Measurements from ENCODE around the gene RBX1.
"Not testable (repeated sequence)": the region's sequence is repeated elsewhere in the genome, so short reads cannot be mapped to it uniquely, and the experiment has no call there.

Gene RBX1

DNA sequence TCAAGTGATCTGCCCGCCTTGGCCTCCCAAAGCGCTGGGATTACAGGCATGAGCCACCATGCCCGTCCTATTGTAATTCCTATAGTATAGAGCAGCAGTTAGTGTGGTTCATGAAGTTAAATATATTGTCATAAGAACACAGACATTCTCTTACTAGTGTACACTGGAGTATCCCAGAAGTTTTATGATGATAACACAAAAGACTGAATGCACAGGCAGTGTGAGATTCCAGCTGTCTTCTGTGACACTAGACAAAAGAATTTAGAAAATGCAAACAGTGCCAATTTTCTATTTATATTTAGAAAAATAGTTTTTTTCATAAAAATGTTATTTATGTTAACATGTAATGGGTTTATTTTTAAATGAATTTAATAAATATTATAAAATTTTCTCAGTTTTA is 39.4 kb upstream of the RBX1 start:
- Histone ChIP-seq H3K4me2 (ENCODE audit: low read depth, low read length) (no peak overlapping the region), H3K27me3 (replicated peaks; ENCODE audit: insufficient read depth, low read length) (no peaks in the 10 kb centered on the region), H3K79me2 (ENCODE audit: low read length) (no peaks in the 10 kb centered on the region), H3K9me3 (replicated peaks; ENCODE audit: insufficient read depth, low read length) (no peaks in the 10 kb centered on the region), H3F3A (ENCODE audit: insufficient read depth, low read length) (no peaks in the 10 kb centered on the region), H3K9me2 (replicated peaks; ENCODE audit: insufficient read depth, low read length) (no peaks in the 10 kb centered on the region), H3K9ac (ENCODE audit: low read length) (no peak overlapping the region), H4K20me1 (ENCODE audit: insufficient read depth, low read length) (no peaks in the 10 kb centered on the region), H3K36me3 (replicated peaks; ENCODE audit: insufficient read depth, low read length) (no peaks in the 10 kb centered on the region), H3K4me1 (ENCODE audit: low read length) (no peaks in the 10 kb centered on the region), H2AFZ (ENCODE audit: low read length) (no peak overlapping the region), H3K4me3 (ENCODE audit: low read length) (no peak overlapping the region), H3K27ac (ENCODE audit: low read length) (no peak overlapping the region)
- DNase-seq, result no peak
- TF ChIP-seq EZH2 (optimal IDR thresholded peaks at IDR 0.05; ENCODE audit: low read depth, low read length) (no peak), EZH2phosphoT487 (IDR thresholded peaks at IDR 0.05; ENCODE audit: low read length) (no peak), CTCF (IDR thresholded peaks at IDR 0.05; ENCODE audit: low read length) (no peak)

DNA sequence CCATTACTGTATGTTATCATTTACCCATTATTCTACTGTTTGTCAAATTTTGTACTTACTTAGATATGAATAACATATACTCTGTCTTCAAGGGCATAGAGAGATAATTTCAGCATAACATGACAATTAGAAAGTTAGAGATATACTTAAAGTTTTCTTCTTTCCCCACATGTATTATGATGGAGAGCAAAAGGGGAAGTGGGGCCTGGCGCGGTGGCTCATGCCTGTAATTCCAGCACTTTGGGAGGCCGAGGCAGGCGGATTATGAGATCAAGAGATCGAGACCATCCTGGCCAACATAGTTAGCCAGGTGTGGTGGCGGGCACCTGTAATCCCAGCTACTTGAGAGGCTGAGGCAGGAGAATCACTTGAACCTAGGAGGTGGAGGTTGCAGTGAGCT is 38.2 kb upstream of the RBX1 start:
- H3K9me2 ChIP-seq (replicated peaks; ENCODE audit: insufficient read depth, low read length); DNase-seq; H3K4me1 ChIP-seq (ENCODE audit: low read length); H3K27me3 ChIP-seq (replicated peaks; ENCODE audit: insufficient read depth, low read length); H3K36me3 ChIP-seq (replicated peaks; ENCODE audit: insufficient read depth, low read length); H2AFZ ChIP-seq (ENCODE audit: low read length); H4K20me1 ChIP-seq (ENCODE audit: insufficient read depth, low read length); H3K4me3 ChIP-seq (ENCODE audit: low read length); H3F3A ChIP-seq (ENCODE audit: insufficient read depth, low read length); H3K9ac ChIP-seq (ENCODE audit: low read length); H3K27ac ChIP-seq (ENCODE audit: low read length); H3K4me2 ChIP-seq (ENCODE audit: low read depth, low read length); H3K9me3 ChIP-seq (replicated peaks; ENCODE audit: insufficient read depth, low read length); H3K79me2 ChIP-seq (ENCODE audit: low read length): not testable (repeated sequence)

- no peaks in the 10 kb centered on the region for H3K36me3 ChIP-seq (replicated peaks; ENCODE audit: insufficient read depth, low read length)
- no peaks in the 10 kb centered on the region for H3K9me3 ChIP-seq (replicated peaks; ENCODE audit: insufficient read depth, low read length)
- H3K27me3 ChIP-seq (replicated peaks; ENCODE audit: insufficient read depth, low read length), result no peaks in the 10 kb centered on the region
- no peaks in the 10 kb centered on the region for H4K20me1 ChIP-seq (ENCODE audit: insufficient read depth, low read length)
- H2AFZ ChIP-seq (ENCODE audit: low read length), result no peak overlapping the region
- no peaks in the 10 kb centered on the region for H3K9me2 ChIP-seq (replicated peaks; ENCODE audit: insufficient read depth, low read length)
- no peak overlapping the region for H3K9ac ChIP-seq (ENCODE audit: low read length)
- no peak overlapping the region for H3K27ac ChIP-seq (ENCODE audit: low read length)
- no peaks in the 10 kb centered on the region for H3K79me2 ChIP-seq (ENCODE audit: low read length)
- no peaks in the 10 kb centered on the region for H3K4me1 ChIP-seq (ENCODE audit: low read length)
- H3K4me2 ChIP-seq (ENCODE audit: low read depth, low read length), result no peak overlapping the region
- H3F3A ChIP-seq (ENCODE audit: insufficient read depth, low read length), result no peaks in the 10 kb centered on the region
- no peak for TF ChIP-seq CTCF (IDR thresholded peaks at IDR 0.05; ENCODE audit: low read length)
- TF ChIP-seq EZH2 (optimal IDR thresholded peaks at IDR 0.05; ENCODE audit: low read depth, low read length), result no peak
- no peak for TF ChIP-seq EZH2phosphoT487 (IDR thresholded peaks at IDR 0.05; ENCODE audit: low read length)
- DNase-seq, result no peak
- H3K4me3 ChIP-seq (ENCODE audit: low read length), result no peak overlapping the region
Observed at GRCh38 chr22:40919446-40919845, 31.7 kb upstream of the RBX1 start.

DNA sequence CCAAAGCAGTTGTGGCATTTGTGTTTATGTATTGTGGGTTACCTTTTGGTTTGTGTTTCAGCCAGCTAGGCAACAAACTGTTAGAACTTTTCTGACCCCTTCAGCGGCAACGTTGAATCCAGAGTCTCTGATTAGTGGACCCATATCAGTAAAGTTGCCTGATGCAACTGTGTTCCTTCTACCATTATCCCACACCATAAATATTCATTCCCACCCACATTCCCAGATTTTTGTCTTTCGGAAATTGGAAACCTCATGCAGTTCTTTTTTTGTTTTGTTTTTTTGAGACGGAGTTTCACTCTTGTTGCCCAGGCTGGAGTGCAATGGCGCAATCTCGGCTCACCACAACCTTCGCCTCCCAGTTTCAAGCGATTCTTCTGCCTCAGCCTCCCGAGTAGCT is 30.7 kb upstream of the RBX1 start:
- H3K9me2 ChIP-seq (replicated peaks; ENCODE audit: insufficient read depth, low read length), result no peaks in the 10 kb centered on the region
- DNase-seq, result no peak
- H3K4me3 ChIP-seq (ENCODE audit: low read length), result no peak overlapping the region
- H2AFZ ChIP-seq (ENCODE audit: low read length), result no peak overlapping the region
- H4K20me1 ChIP-seq (ENCODE audit: insufficient read depth, low read length), result no peaks in the 10 kb centered on the region
- no peak overlapping the region for H3K27ac ChIP-seq (ENCODE audit: low read length)
- no peak for TF ChIP-seq EZH2phosphoT487 (IDR thresholded peaks at IDR 0.05; ENCODE audit: low read length)
- TF ChIP-seq EZH2 (optimal IDR thresholded peaks at IDR 0.05; ENCODE audit: low read depth, low read length), result no peak
- TF ChIP-seq CTCF (IDR thresholded peaks at IDR 0.05; ENCODE audit: low read length), result no peak
- no peak overlapping the region for H3K4me2 ChIP-seq (ENCODE audit: low read depth, low read length)
- no peaks in the 10 kb centered on the region for H3K79me2 ChIP-seq (ENCODE audit: low read length)
- no peaks in the 10 kb centered on the region for H3F3A ChIP-seq (ENCODE audit: insufficient read depth, low read length)
- H3K9ac ChIP-seq (ENCODE audit: low read length), result no peak overlapping the region
- no peaks in the 10 kb centered on the region for H3K9me3 ChIP-seq (replicated peaks; ENCODE audit: insufficient read depth, low read length)
- no peaks in the 10 kb centered on the region for H3K36me3 ChIP-seq (replicated peaks; ENCODE audit: insufficient read depth, low read length)
- H3K27me3 ChIP-seq (replicated peaks; ENCODE audit: insufficient read depth, low read length), result no peaks in the 10 kb centered on the region
- no peaks in the 10 kb centered on the region for H3K4me1 ChIP-seq (ENCODE audit: low read length)

Measured in MM.1S (cell line).